GM18526 (cell line): ENCODE results near the gene PPP1R16B.

Experiments used
- POLR2A ChIP-seq: IDR thresholded peaks from 3 replicates; pipeline ENCODE4 v1.6.1; 2011; ENCODE audit not compliant: insufficient read length; ENCODE audit errors: extremely low read depth

Gene PPP1R16B

DNA sequence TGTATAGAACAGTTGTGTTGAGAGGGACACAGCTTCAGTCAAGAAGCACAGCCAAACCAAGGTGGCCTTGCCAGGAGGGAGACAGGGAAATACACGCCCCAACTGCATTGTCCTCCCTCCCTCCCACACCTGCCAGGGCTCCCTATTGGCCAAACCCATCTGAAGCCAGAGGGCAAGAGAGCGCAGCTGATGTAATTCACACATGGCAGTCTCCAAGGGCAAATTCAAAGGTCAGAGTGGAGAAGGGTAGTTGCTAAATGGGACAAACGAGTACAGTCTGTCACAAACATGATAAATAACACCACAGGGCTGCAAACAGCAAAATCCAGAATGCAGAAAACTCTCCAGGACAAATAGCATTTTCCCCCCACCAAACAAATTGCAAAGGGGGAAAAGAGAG is 23.2 kb upstream of the PPP1R16B start:
- TF ChIP-seq POLR2A: no peak

DNA sequence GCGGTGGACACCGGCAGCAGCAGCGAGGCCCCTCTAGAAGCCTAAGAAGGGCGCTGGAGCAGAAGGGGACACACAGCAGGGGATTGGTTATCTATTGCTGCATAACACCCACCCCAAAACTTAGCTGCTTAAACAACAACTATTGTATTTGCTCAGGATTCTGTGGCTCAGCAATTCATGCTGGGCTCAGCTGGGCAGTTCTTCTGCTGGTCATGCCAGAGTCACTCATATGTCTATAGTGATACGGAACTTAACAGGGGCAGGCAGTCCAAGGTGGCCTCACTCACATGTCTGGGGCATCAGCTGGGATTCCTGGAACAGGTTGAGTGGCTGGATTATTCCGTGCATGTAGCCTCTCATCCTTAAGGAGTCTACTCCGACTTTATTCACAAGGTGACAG is 17.6 kb upstream of the PPP1R16B start:
- TF ChIP-seq POLR2A: no peak

DNA sequence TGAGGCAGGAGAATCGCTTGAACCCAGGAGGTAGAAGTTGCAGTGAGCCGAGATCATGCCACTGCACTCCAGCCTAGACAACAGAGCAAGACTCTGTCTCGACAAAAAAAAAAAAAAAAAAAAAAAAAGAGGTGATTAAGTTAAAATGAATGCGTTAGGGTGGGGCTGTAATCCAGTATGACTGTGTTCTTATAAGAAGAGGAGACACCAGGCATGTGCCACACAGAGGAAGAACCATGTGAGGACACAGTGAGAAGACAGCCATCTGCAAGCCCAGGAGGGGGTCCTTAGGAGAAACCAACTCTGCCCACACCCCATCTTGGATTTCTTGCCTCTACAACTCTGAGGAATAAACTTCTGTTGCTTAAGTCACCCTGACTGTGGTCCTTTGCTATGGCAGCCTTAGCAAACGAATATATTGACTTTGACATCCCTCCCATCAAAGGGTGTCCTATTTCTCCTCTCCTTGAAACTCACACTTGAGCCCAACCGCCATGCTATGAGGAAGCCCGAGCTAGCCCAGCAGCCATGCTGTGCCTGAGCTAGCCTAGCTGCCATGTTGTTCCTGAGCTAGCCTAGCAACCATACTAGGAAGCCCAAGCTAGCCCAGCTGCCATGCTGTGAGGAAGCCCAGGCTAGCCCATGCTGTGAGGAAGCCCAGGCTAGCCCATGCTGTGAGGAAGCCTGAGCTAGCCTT is 15.8 kb upstream of the PPP1R16B start:
- TF ChIP-seq POLR2A: no peak

DNA sequence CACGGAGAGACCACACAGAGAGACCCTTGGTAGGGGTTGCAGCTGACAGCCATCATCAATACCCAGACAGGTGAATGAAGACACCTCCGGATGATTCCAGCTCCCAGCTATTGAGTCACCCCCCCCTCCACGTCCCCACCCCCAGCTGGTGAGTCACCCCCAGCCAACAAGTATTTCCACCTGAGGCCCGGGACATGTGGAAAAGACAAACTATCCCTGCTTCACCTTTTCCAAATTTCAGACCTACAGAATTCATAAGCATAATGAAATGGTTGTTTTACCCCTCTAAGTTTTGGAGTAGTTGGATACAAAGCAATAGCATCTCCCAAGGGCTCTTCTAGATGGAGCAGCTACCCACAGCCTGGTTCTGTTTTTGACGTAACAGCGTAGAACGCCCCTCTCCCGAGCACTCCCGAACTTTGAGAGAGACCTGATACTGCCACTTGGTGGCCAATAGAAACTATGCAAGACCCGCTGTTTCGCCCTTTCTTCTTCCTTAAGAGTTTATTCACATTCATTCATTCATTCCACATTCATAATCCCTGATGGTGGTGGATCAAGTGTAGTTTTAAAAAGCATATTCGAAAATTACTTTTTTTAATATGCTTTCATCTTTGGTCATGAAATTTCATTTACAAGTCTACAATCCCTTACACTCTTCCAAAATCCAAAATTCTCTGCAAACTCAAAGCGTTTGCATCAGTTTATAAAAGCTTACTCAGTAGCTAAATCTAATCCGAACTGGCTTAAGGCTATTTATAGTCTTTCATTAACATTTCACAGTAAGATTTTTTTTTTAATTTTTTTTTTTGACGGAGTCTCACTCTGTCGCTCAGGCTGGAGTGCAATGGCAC is 15.1 kb upstream of the PPP1R16B start:
- TF ChIP-seq POLR2A: no peak

DNA sequence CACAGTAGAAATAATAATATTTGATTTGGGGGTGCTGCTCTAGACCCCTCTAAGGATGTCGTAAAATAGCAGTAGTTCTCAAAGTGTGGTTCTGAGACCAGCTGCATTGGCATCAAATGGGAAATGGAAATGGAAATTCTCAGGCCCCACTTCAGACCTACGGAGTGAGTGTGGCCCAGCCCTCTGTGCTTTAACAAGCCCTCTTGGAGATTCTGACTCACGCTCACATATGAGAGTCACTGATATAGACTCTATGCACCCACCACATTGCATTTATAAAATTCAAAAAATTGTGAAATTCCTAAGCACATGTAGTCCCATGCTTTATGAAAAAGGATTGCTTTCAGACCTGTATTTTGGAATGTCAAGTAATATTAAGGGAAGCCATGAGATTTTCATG is 14.2 kb upstream of the PPP1R16B start:
- no peak for TF ChIP-seq POLR2A

DNA sequence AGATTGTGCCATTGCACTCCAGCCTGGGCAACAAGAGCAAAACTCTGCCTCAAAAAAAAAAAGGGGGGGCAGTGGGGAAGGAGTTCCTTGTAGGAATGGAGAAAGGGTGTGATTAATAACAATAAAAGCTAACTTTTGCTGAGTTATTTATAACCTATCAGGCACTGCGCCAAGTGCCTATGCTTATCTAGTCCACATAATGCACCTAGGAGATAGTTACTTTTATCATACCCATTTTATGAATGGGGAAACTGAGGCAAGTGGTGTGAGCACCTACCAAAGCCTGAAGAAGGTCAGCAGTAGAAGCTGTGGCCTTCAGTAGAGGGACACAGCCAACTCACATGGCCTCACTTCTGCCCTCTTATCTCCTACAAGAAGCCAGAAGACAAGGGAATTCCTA is 13.6 kb upstream of the PPP1R16B start:
- TF ChIP-seq POLR2A: no peak

DNA sequence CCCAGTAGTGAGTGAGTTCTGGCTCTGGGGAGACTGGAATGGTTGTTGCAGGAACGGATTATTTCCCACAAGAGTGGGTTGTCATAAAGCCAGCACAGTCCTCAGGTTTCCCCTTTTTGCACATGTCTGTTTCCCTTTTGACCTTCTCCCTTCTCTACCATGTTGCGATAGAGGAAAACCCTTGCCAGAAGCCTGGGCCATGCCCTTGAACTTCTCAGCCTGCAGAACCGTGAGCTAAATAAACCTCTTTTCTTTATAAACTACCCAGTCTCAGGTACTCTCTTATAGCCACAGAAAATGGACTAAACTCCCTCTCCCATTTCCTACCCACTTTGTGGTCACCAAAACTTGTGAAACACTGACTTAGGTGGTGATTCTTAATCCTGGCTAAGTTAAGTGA is 7.2 kb upstream of the PPP1R16B start:
- TF ChIP-seq POLR2A: no peak

DNA sequence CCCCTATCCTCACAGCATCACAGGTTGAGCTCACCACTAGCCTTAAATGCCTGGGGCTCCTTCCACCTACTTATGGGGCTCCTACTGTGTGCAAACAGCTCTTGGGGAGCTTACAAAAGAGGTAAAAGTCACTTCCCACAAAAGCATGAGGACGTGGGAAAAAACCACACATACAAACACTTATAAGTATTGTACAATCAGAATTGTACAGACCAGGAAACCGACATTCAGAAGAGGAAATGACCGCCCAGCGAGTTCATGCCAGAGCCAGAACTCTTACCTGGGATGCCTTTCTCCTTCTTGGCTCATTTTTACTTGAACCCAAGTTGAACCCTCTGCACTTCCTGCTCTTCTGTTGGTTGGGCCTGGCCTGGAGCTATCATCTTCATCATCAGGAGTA is 6.3 kb upstream of the PPP1R16B start:
- TF ChIP-seq POLR2A: no peak

DNA sequence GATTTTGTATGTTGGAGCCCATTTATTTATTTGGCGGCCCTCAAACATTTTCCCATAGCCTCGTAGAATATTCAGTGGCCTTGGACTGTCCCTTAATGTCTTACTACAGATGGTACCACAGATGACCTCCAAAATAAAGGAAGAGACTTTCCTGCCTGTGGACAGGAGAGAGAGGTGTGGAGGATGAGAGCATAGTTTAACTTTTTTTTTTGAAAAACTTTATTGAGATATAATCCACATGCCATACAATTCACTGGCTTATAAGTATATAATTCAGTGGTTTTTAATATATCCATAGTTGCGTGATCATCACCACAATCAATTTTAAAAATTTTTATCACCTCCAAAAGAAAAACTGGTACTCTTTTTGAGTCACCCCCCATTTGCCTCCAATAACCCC is 4.6 kb upstream of the PPP1R16B start:
- no peak for TF ChIP-seq POLR2A

DNA sequence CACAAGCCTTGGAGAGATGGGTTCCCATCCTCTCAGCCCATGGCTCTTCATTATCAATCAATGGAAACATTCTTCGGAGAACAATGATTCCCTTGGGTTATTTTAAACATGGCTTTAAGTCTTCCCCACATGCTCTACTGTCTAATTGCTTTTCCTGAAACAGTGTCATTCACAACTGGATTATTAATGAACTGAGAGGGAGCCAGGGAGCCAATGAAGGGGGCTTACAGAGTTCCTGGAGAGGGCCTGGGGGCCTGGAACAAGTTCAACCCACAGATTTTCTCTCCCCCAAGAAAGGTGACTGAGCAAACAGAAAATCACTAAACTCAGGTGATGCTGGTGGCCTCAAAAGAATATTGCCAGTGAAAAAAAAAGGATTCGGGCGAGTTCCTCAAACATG is 1.3 kb upstream of the PPP1R16B start:
- no peak for TF ChIP-seq POLR2A

DNA sequence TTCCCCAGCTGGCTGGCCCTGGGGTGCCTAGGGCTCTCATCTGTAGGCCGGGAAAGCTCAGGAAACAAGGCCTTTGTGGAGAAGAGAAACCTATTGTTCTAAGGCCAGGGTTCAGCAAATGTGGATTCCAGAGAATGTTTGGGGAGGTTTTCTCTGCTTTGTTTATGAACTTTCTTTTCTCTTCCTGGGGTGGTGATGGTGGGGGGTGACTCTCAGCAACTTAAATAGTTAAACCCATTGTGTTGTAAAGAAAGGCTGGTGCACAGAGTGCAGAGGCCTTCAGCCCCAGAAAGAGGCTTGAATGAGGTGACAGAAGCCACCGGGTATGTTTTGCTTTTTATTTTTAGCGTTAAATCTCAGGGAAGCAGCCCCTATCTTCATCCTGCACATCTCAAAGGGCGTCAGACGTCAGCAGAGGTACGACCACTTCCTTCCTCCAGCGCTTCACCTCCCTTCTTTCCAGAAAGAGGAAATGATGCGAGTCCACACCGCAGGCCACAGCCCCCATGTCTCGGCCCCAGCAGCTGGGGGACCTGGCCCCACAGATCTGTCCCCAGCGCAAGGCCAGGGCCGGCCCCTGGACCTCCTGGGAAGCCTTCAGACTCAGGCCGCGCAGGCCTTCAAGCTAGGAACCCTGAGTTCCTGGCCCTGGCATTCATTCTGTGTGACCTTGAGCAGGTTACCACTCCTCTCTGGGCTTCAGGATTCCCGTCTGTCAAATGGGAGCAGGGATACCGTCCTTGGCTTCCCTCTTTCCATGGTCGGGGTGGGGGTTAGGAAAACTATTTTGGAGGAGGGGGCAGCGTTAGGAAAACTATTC is 605 bp upstream of the PPP1R16B start:
- no peak for TF ChIP-seq POLR2A

DNA sequence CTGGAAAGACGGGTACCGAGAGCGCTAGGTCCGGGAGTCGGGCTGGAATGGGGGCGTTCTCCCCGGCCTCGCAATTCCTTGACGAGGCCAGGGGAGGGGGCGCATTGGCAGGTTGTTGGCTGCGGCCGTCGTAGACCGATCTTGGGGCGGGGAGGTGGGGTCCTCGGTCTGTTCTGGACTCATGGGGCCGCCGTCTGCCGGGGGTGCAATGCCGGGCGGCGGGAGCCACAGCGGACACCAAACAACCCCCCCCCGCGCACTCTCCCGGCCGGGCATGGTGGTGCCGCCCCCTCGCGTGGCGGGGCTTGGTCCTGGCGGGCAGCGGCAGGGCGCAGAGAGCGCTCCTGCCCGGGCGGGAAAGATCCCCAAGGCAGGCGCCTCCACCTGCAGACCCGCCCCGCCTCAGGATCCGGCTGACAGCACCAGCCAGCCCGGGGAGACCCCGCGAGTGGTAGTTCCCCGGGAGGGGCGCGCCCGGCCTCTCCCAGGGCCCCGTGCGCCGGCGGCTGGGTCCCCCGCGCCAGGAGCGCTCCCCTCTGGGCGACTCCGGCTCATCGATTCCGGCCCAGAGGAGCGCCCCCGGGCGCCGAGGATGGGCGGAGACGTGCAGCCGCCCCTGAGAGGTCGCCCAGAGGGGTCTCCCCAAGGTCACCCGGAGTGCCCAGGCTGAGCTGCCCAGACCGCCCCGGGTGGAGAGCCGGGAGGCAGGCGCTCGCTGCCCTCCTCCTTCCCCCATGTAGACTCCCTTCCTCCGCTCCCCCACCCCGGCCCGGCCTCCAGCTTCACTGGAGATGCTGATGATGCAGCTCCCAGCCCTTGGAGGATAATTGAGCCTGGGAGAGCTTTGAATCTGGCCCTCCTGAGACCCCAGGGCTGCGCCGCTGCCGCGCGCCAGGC is 709 bp downstream of the PPP1R16B start:
- TF ChIP-seq POLR2A: peak; percentile 3

DNA sequence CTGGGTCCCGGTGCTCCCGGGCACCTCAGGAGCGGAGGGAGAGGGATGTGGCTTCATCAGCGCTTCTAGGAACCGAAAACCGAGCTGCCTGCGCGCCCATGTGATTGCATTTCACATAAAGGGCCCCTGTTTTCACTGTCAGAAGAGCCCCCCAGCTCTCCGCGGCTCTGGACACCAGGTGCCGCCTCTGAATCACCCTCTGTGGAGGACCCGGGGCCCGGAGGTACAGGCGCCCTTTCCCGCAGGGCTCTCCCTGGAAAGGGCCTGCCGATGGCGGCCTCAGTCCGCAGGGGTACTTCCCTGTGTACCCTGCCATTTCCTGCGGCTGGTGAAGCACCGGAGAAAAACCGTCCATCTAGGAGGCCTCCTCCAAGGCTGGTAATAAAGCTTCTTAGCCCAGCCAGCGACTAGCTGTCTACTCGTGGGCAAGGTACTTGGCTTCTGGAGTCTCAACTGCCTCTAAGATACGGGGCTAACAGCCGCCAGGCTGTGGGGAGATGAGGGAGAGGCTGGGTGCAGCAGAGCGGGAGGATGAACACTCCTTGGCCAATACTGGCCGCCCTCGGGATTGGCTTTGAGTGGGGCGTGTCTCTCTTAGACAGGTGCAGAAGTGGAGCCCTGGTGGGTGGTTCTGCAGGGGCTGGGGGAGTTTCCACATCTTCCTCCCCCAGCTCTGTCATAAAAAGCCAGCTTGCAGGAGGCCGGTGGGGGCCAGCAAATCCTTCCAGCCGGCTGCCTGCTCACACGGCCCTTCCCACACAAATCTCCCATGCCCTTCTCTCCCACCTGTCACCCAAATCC is 1.6 kb downstream of the PPP1R16B start:
- TF ChIP-seq POLR2A: peak; percentile 56

DNA sequence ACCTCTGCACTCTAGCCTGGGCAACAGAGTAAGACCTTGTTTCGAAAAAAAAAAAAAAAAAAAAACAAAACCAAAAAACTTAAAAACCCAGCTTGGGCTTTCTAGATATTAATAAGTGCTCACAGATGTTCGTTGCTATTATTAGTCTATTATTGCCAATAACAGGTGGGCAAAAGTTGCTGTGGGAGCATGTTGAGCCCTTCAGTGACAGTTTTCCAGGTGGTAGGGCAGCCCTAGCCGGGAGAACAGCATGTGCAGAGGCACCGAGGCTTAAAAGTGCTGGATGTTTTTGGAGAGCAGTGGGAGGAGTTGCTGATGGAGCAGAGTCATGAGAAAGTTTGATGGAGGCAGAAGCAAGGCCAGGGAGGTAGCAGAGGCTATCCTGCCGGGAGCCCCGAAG is 4.4 kb downstream of the PPP1R16B start:
- TF ChIP-seq POLR2A: no peak

DNA sequence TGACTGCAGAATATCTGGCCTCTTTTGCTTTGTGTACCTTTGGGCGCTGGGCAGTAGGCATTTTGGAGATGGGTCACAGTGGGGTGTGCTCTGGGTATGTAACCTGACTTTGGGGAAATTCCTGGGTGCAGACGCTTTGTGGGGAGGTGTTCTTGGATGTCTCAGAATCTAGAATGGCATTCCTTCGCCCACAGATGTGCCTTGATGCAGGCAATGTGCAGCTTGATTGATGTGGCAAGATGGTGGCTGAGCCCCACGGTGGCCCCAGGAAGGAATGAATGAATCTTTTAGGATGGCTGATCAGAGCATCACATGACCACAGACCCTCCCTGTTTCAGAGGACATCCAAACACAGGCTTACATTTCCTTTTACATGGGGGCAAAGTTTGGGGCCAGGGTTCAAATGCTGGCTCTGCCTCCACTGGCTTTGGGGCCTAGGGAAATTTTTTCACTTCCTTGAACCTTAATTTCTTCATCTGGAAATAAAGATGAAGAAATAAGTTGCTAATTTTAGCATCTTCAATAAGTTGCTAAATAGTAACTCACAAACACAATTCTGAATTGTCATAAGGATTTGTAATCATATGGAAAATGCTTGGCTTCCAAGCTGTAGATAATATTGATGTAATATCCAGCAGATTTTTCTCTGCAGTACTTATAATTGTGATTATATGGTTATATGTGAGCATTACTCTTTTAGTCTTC is 5.6 kb downstream of the PPP1R16B start:
- TF ChIP-seq POLR2A: no peak
